ENCODE results near the gene PRR36.

The PRR36 gene

DNA sequence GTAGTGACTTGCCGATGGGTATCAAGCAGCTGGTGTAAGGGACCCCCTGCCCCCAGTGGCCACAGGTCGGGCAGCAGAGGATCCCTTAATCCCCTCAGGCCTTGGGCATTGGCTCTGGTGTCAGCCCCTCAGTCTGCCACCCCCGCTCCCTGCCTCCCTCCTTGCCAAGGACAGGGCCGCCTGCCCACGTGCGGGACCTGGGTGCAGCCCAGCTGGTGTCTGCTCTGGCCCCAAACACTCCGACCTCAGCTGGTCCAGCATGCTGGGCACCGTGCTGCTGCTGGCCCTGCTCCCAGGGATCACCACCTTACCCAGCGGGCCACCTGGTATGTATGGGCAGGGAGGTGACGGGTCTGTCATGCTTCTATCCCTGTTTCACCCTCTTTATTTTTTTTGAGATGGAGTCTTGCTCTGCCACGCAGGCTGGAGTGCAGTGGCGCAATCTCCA, 40.4 kb upstream of the PRR36 start, which contains the start of gene TGFBR3L:
TGFBR3L (plus strand) TSS at position 233 of the 448 bp plus-strand sequence.
- TF ChIP-seq CTCF (IDR thresholded peaks at IDR 0.05): no peak

GRCh38 chr19:7914099-7914498, 39.9 kb upstream of the PRR36 start:
- H3K4me3 ChIP-seq (ENCODE audit: low read depth, low read length): no peak overlapping the region
- no peak overlapping the region for H2AFZ ChIP-seq
- no peaks in the 10 kb centered on the region for H3K4me1 ChIP-seq
- no peaks in the 10 kb centered on the region for H3K9me3 ChIP-seq (ENCODE audit: control insufficient read depth, low read length)
- TF ChIP-seq CTCF (IDR thresholded peaks at IDR 0.05): no peak
- no peaks in the 10 kb centered on the region for H3K27me3 ChIP-seq (ENCODE audit: control insufficient read depth, insufficient read depth, low read length)
- no peak overlapping the region for H3K4me2 ChIP-seq (ENCODE audit: low read length)
- H3K36me3 ChIP-seq (ENCODE audit: control insufficient read depth, insufficient read depth, low read length): no peaks in the 10 kb centered on the region
- H3K9ac ChIP-seq: no peak overlapping the region
- H3K79me2 ChIP-seq: peaks cover 2% of the 10 kb centered on the region
- no peak overlapping the region for H3K27ac ChIP-seq

More for the DNA sequence above, 40.4 kb upstream of the PRR36 start, which contains the start of gene TGFBR3L:
- Histone ChIP-seq H3K27me3 (ENCODE audit: control insufficient read depth, insufficient read depth, low read length) (no peaks in the 10 kb centered on the region), H2AFZ (no peak within 1 kb of the TSS), H3K4me2 (ENCODE audit: low read length) (no peak within 1 kb of the TSS), H3K4me3 (ENCODE audit: low read depth, low read length) (no peak within 1 kb of the TSS), H3K27ac (no peak within 1 kb of the TSS), H3K36me3 (ENCODE audit: control insufficient read depth, insufficient read depth, low read length) (no peaks in the 10 kb centered on the region), H3K4me1 (no peaks in the 10 kb centered on the region), H3K9ac (no peak within 1 kb of the TSS), H3K9me3 (ENCODE audit: control insufficient read depth, low read length) (no peaks in the 10 kb centered on the region), H3K79me2 (no peaks in the 10 kb centered on the region)

- Histone ChIP-seq H3K36me3 (ENCODE audit: control insufficient read depth, insufficient read depth, low read length) (no peaks in the 10 kb centered on the region), H3K4me1 (no peaks in the 10 kb centered on the region), H3K27me3 (ENCODE audit: control insufficient read depth, insufficient read depth, low read length) (no peaks in the 10 kb centered on the region), H3K4me2 (ENCODE audit: low read length) (no peak overlapping the region), H3K9me3 (ENCODE audit: control insufficient read depth, low read length) (no peaks in the 10 kb centered on the region), H3K9ac (no peak overlapping the region), H2AFZ (no peak overlapping the region), H3K79me2 (peaks cover 2% of the 10 kb centered on the region), H3K4me3 (ENCODE audit: low read depth, low read length) (no peak overlapping the region), H3K27ac (no peak overlapping the region)
- no peak for TF ChIP-seq CTCF (IDR thresholded peaks at IDR 0.05)
Measured at GRCh38 chr19:7913652-7914051, 39.5 kb upstream of the PRR36 start.

DNA sequence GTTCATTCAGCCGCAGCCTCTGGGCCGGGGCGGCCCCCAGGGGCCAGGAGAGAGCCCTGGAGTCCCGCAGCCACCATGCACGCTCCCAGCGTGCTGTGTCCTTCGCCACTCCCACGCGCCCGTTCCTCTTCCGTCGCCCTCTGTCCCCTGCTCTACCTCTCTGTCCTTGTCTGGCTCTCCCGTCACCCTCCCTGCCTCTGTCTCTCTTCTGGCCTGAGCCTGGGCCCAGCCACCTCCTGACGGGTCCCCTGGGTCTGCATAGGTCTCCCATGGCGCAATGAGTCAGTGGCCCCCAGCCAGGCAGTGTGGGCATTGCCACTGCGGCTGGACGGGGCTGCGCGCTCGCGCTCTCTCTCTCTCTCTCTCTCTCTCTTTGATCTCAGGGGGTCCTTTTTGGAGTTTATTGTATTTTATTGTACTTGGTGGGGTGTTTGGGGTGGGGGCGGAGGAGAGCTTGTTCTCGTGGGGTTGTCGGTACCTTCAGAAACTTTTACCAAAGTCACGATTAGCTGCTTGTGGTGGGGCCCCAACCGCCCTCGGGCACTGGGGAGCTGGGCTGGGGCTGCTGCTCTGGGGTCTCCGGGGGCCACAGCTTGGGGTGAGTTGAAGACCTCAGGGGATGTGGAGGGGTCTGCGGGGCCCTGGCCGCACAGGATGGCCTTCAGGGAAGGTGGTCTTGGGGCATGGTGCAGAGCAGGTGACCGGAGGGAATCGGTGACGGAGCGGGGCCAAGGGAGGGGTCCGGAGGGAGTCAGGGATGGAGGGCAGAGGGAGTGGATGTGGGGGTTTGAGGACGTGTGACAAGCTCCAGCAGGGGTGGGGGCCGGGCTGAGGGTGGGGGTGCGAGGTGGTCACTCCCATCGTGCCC, 38.7 kb upstream of the PRR36 start:
- H3K27me3 ChIP-seq (ENCODE audit: control insufficient read depth, insufficient read depth, low read length): no peaks in the 10 kb centered on the region
- H3K79me2 ChIP-seq: peaks cover 2% of the 10 kb centered on the region
- H3K27ac ChIP-seq: no peak overlapping the region
- no peak overlapping the region for H2AFZ ChIP-seq
- H3K4me2 ChIP-seq (ENCODE audit: low read length): no peak overlapping the region
- no peak overlapping the region for H3K4me3 ChIP-seq (ENCODE audit: low read depth, low read length)
- no peaks in the 10 kb centered on the region for H3K4me1 ChIP-seq
- H3K9ac ChIP-seq: no peak overlapping the region
- H3K9me3 ChIP-seq (ENCODE audit: control insufficient read depth, low read length): no peaks in the 10 kb centered on the region
- no peaks in the 10 kb centered on the region for H3K36me3 ChIP-seq (ENCODE audit: control insufficient read depth, insufficient read depth, low read length)
- TF ChIP-seq CTCF (IDR thresholded peaks at IDR 0.05): no peak

All from parathyroid adenoma (tissue), 2 donors.